Measurements from ENCODE around the gene ROPN1L. TPM values are rescaled to one million over a fixed set of nuclear protein-coding genes. Genes with fewer than 3 reads are reported as not detected.

ROPN1L gene
- total RNA-seq, 4 donors from 2014 or later: 0.71 to 4.0 (median 1.0) TPM; not detected in 1

GRCh38 chr5:10503321-10503720 lies 61.6 kb downstream of the ROPN1L start:
- 87 to 93% methylated on average over 7 of the region's 7 CpGs for WGBS, 2 donors
- H3K4me3 ChIP-seq (ENCODE audit: low read depth, poor library complexity, severe bottlenecking): no peak overlapping the region
- intact Hi-C loops (cut with DNase I; ENCODE audit: low total_unique reads): no loop called here
- DNase-seq (ENCODE audit: low spot score in 2 of 2): no peak
- TF ChIP-seq CTCF (IDR thresholded peaks at IDR 0.05) (no peak), POLR2A (IDR thresholded peaks at IDR 0.05) (no peak)

DNA sequence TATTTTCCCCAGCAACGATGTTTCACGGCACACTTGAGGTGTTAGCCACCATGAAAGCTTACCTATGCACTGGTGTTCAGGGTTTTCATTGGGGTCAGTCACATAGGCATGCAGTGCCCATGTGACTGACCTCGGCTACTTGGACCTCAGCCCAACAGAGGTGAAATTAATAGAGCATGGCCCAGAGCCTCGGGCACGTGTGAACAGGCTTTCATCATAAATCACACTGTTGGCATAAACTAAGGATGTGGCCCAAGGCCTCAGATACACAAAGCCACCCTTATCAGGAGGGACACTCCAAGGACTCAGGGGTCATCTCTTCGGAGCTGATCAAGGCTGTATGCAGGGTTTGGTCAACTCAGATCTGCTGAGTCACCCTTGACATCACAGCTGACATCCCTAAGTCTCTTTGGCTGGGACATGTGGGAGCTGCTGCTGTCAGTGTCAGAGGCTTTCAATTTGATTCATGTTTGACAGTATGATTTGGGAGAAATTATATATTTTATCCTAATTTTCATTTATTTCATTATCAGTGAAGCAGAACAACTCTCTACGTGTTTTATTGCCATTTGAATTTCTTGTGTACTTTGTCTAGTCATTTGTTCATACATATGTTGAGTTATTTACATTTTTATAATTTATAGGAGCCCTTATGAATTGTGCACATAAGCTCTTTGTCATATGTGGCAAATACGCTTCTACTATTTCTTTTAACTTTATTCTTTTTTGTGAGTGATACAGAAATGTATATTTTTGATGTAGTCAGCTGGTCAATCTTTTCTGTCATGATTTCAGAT lies 62.5 kb downstream of the ROPN1L start:
- 58 to 63% methylated on average over 8 of the region's 8 CpGs for WGBS, 2 donors

DNA sequence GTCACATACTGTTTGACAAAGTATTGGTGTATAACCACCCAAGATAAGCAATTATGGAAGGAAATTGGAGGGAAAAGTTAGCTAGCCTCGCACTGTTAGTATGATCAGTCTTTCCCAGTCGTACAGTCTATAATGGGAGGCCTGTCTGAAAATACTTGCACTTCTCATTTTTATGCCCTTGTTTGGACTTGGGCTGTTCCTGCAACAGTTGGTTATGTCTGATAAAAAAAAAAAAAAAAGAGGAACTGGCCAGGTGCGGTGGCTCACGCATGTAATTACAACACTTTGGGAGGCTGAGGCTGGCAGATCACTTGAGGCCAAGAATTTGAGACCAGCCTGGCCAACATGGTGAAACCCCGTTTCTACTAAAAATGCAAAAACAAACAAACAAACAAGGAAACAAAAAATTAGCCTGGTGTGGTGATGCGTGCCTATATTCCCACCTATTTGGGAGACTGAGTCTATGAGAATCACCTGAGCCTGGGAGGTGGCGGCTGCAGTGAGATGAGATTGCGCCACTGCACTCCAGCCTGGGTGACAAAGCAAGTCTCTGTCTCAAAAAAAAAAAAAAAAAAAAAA lies 63.9 kb downstream of the ROPN1L start:
- no peak overlapping the region for H3K4me3 ChIP-seq (ENCODE audit: low read depth, poor library complexity, severe bottlenecking)
- TF ChIP-seq POLR2A (IDR thresholded peaks at IDR 0.05) (no peak), CTCF (IDR thresholded peaks at IDR 0.05) (no peak)
- no peak for DNase-seq (ENCODE audit: low spot score in 2 of 2)
- intact Hi-C loops (cut with DNase I; ENCODE audit: low total_unique reads): no loop called here
- WGBS, 2 donors: 85% methylated on average over 8 of the region's 8 CpGs

More for the DNA sequence above, 62.5 kb downstream of the ROPN1L start:
- no peak overlapping the region for H3K4me3 ChIP-seq (ENCODE audit: low read depth, poor library complexity, severe bottlenecking)
- intact Hi-C loops (cut with DNase I; ENCODE audit: low total_unique reads): no loop called here
- no peak for DNase-seq (ENCODE audit: low spot score in 2 of 2)
- TF ChIP-seq POLR2A (IDR thresholded peaks at IDR 0.05) (no peak), CTCF (IDR thresholded peaks at IDR 0.05) (no peak)

DNA sequence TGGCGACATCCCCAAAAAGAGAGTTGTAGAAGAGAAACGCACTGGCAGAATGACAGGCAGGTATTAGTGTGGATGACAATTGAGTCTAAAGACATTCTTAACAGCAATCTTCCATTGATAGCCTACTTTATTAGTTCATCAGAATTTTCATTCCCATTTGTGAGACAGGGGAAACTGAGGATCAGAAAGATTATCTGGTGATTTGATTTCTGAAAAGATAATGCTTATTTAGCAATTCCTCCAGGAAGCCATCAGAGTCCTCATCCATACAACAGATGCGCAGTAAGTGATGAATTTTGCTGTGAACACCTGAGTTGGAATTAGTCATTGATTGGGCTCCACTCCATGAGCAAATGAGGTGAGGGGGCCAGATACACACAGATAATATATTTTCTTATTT lies 64.9 kb downstream of the ROPN1L start:
- 92 to 95% methylated on average over 3 of the region's 3 CpGs for WGBS, 2 donors
- no peak overlapping the region for H3K4me3 ChIP-seq (ENCODE audit: low read depth, poor library complexity, severe bottlenecking)
- DNase-seq (ENCODE audit: low spot score in 2 of 2): no peak
- no peak for TF ChIP-seq CTCF (IDR thresholded peaks at IDR 0.05)
- TF ChIP-seq POLR2A (IDR thresholded peaks at IDR 0.05): no peak
- intact Hi-C loops (cut with DNase I; ENCODE audit: low total_unique reads): no loop called here

GRCh38 chr5:10507575-10508096 lies 66.0 kb downstream of the ROPN1L start:
- WGBS, 2 donors: 65 to 86% methylated on average over 3 of the region's 3 CpGs
- DNase-seq (ENCODE audit: low spot score in 2 of 2): no peak
- TF ChIP-seq CTCF (IDR thresholded peaks at IDR 0.05) (no peak), POLR2A (IDR thresholded peaks at IDR 0.05) (no peak)
- no peak overlapping the region for H3K4me3 ChIP-seq (ENCODE audit: low read depth, poor library complexity, severe bottlenecking)
- intact Hi-C loops (cut with DNase I; ENCODE audit: low total_unique reads): no loop called here

Measured in lower leg skin (tissue), 4 donors.